Keratinocyte (primary cell): ENCODE data around the gene DDX50.

ENCODE experiments used
- CTCF ChIP-seq, 3 experiments: IDR thresholded peaks in 1 of 3; conservative IDR thresholded peaks in 1 of 3; optimal IDR thresholded peaks in 1 of 3; 2 replicates in 2 of 3; 3 replicates in 1 of 3; pipeline versions ENCODE3 to v1.5.1; 2011; ENCODE audit warnings: low read length in 3 of 3, mild to moderate bottlenecking in 3 of 3, moderate library complexity in 2 of 3, control low read depth in 1 of 3, inconsistent platforms in 1 of 3; ENCODE audit not compliant: insufficient read depth in 2 of 3; ENCODE audit errors: extremely low read depth in 1 of 3
- EZH2 ChIP-seq: IDR thresholded peaks from one replicate; pipeline ENCODE4 v1.6.1; 2012; ENCODE audit warnings: inconsistent platforms, mild to moderate bottlenecking, low read length, moderate library complexity

- TF ChIP-seq EZH2 = no peak
- no peak for TF ChIP-seq CTCF (optimal IDR thresholded peaks at IDR 0.05 in 1 of 3, IDR thresholded peaks at IDR 0.05 in 1 of 3, conservative IDR thresholded peaks at IDR 0.05 in 1 of 3; ENCODE audit: extremely low read depth in 1 of 3, insufficient read depth in 2 of 3, low read length in 3 of 3)
These were observed 53.8 kb downstream of the DDX50 start for GRCh38 chr10:68954904-68955303.
